GM12878 (cell line): Measurements from ENCODE around the gene DSC3. TPM values are rescaled to one million over a fixed set of nuclear protein-coding genes. Genes with fewer than 3 reads are reported as not detected.
"Not testable (repeated sequence)": the region's sequence is repeated elsewhere in the genome, so short reads cannot be mapped to it uniquely, and the experiment has no call there.

Source experiments
- ATAC-seq: fragments of 200-7000 bp; cut with Tn5 transposase; 3 replicates; pipeline ENCODE4 v1.9.1; 2020; ENCODE audit warnings: mild to moderate bottlenecking, moderate library complexity
- BruUV-seq: library from RNA; stranded (reverse); fragments of 400-500 nt; replicated peaks from 2 replicates; lab custom pipeline; 2021; lab: Mats Ljungman, UMichigan
- CTCF ChIA-PET: fragments of 300-600 bp; sonication (Branson Sonifier 250); formaldehyde crosslinking; extraction: SDS; loops from one replicate; lab custom pipeline; 2021; ENCODE audit warnings: inconsistent platforms; lab: Yijun Ruan, JAX
- POLR2A ChIA-PET: fragments of 350-600 bp; formaldehyde crosslinking; extraction: SDS; loops from one replicate; lab custom pipeline; 2021; ENCODE audit warnings: inconsistent platforms; lab: Charles Lee
- RAD21 ChIA-PET: fragments of 300-600 bp; sonication (Branson Sonifier 250); formaldehyde crosslinking; loops from one replicate; lab custom pipeline; 2023; ENCODE audit warnings: antibody characterized with exemption; ENCODE audit not compliant: unreplicated experiment; lab: Charles Lee
- SMC1A ChIA-PET: fragments of 300-600 bp; sonication (Branson Sonifier 250); formaldehyde crosslinking; loops from one replicate; lab custom pipeline; 2023; ENCODE audit not compliant: unreplicated experiment, uncharacterized antibody; lab: Charles Lee
- DNase-seq: peaks from one replicate; pipeline ENCODE4 v3.0.0-alpha.2; 2011; ENCODE audit warnings: low read depth, low spot score
- FAIRE-seq: peaks from 3 replicates; lab custom pipeline; 2011; peaks lifted over from hg19 to GRCh38; lab: Jason Lieb, UNC
- H2AFZ ChIP-seq: 2 replicates; pipeline ENCODE4 v1.6.0; 2011; ENCODE audit warnings: low read depth, low read length, control low read depth; ENCODE audit not compliant: control insufficient read depth
- H3K27ac ChIP-seq: 2 replicates; pipeline ENCODE4 v1.5.1; 2011; ENCODE audit warnings: control low read depth; ENCODE audit not compliant: control insufficient read depth, insufficient read depth
- H3K27me3 ChIP-seq, 2 experiments: replicated peaks in 1 of 2; 2 replicates each; pipeline versions ENCODE4 v1.6.0 to v1.6.1; 2011; ENCODE audit warnings: low read length in 1 of 2; ENCODE audit not compliant: control insufficient read depth in 2 of 2, insufficient read depth in 2 of 2
- H3K36me3 ChIP-seq, 2 experiments: 2 replicates each; pipeline ENCODE4 v1.5.1; 2011; ENCODE audit warnings: low read length in 1 of 2; ENCODE audit not compliant: control insufficient read depth in 2 of 2, insufficient read depth in 2 of 2
- H3K4me1 ChIP-seq: 2 replicates; pipeline ENCODE4 v1.6.1; 2011; ENCODE audit warnings: mild to moderate bottlenecking, low read length, moderate library complexity, mixed read lengths; ENCODE audit not compliant: control insufficient read depth, insufficient read depth
- H3K4me2 ChIP-seq: 2 replicates; pipeline ENCODE4 v1.6.0; 2011; ENCODE audit warnings: control low read depth; ENCODE audit not compliant: control insufficient read depth, insufficient read depth
- H3K4me3 ChIP-seq: fragments of 200-600 bp; sonication (generic); 2 replicates; pipeline ENCODE4 v1.5.1; 2016
- H3K79me2 ChIP-seq: 2 replicates; pipeline ENCODE4 v1.6.0; 2011; ENCODE audit warnings: low read length; ENCODE audit not compliant: control insufficient read depth, insufficient read depth
- H3K9ac ChIP-seq: 2 replicates; pipeline ENCODE4 v1.8.0; 2011; ENCODE audit warnings: low read length, control low read depth, mixed read lengths; ENCODE audit not compliant: control insufficient read depth, insufficient read depth
- H3K9me3 ChIP-seq: replicated peaks from 3 replicates; pipeline ENCODE4 v1.5.1; 2011; ENCODE audit warnings: mild to moderate bottlenecking, low read length; ENCODE audit not compliant: control insufficient read depth, insufficient read depth
- H4K20me1 ChIP-seq: 2 replicates; pipeline ENCODE4 v1.6.0; 2011; ENCODE audit not compliant: control insufficient read depth, insufficient read depth
- BACH1 ChIP-seq: fragments of 450-650 bp; IDR thresholded peaks from 2 replicates; pipeline ENCODE4 v1.6.1; 2017; ENCODE audit warnings: mild to moderate bottlenecking, borderline replicate concordance
- BCLAF1 ChIP-seq: fragments of 450-650 bp; IDR thresholded peaks from 2 replicates; pipeline ENCODE4 v1.6.1; 2017; ENCODE audit warnings: antibody characterized with exemption, mild to moderate bottlenecking, moderate library complexity
- CTCF ChIP-seq, 3 experiments: IDR thresholded peaks in 2 of 3; conservative IDR thresholded peaks in 1 of 3; 2 replicates each; pipeline ENCODE4 v1.5.1; 2011; ENCODE audit warnings: low read depth in 3 of 3, low read length in 3 of 3, mild to moderate bottlenecking in 3 of 3, control low read depth in 2 of 3, moderate library complexity in 2 of 3, inconsistent platforms in 1 of 3, mixed read lengths in 1 of 3; ENCODE audit not compliant: control insufficient read depth in 2 of 3, insufficient read depth in 1 of 3; ENCODE audit errors: extremely low read depth in 1 of 3
- GATAD2B ChIP-seq: fragments of 450-650 bp; conservative IDR thresholded peaks from 2 replicates; pipeline ENCODE4 v1.6.1; 2017; ENCODE audit warnings: low read depth, mild to moderate bottlenecking, moderate library complexity
- MEF2B ChIP-seq: fragments of 450-650 bp; IDR thresholded peaks from 2 replicates; pipeline ENCODE4 v1.6.1; 2018; ENCODE audit warnings: mild to moderate bottlenecking, moderate library complexity; ENCODE audit not compliant: partially characterized antibody, poor library complexity, severe bottlenecking
- NR2C2 ChIP-seq: IDR thresholded peaks from 2 replicates; pipeline ENCODE4 v1.6.1; 2011; ENCODE audit warnings: borderline replicate concordance, low read depth; ENCODE audit not compliant: control insufficient read depth, insufficient read length
- POLR2AphosphoS5 ChIP-seq: IDR thresholded peaks from 2 replicates; pipeline ENCODE4 v1.6.1; 2011; ENCODE audit warnings: mild to moderate bottlenecking, low read length, inconsistent platforms
- SP1 ChIP-seq: IDR thresholded peaks from one replicate; pipeline ENCODE4 v1.6.1; 2011; ENCODE audit warnings: low read depth, low read length
- SREBF2 ChIP-seq: IDR thresholded peaks from 2 replicates; pipeline ENCODE4 v1.6.1; 2012; ENCODE audit warnings: mild to moderate bottlenecking, low read length
- TBL1XR1 ChIP-seq: IDR thresholded peaks from 2 replicates; pipeline ENCODE4 v1.6.1; 2012; ENCODE audit warnings: low read depth, low read length, improper control_type of control experiment
- ZSCAN29 ChIP-seq: fragments of 450-650 bp; IDR thresholded peaks from 2 replicates; pipeline ENCODE4 v1.6.1; 2017; ENCODE audit warnings: mild to moderate bottlenecking, moderate library complexity
- WGBS: methylation state at CpG from one replicate; pipeline ENCODE4 v1.1.6; 2016; ENCODE audit warnings: low lambda C conversion rate; ENCODE audit not compliant: insufficient replicate concordance, insufficient coverage; ENCODE audit errors: missing lambda C conversion rate; 5-methylcytosine and 5-hydroxymethylcytosine counted together
- in situ Hi-C: fragments of 300-500 bp; cut with MboI; formaldehyde crosslinking; loops from 9 replicates; pipeline ENCODE4 v1.14.3; 2018; ENCODE audit warnings: mixed read lengths
- intact Hi-C: fragments of 100-400 bp; cut with micrococcal nuclease; formaldehyde crosslinking; loops from one replicate; pipeline ENCODE4 v1.14.2; 2022; ENCODE audit not compliant: unreplicated experiment
- polyA plus RNA-seq, 11 experiments: library from polyadenylated mRNA; depleted of rRNA in 4 of 11; unstranded in 6 of 11; stranded (reverse) in 5 of 11; fragments of >200 nt; fragmentation: Nextera tagmentation in 4 of 11; fragmentation: Illumina TruSeq in 1 of 11; extraction: Ambion mirVana in 4 of 11; extraction: Trizol in 1 of 11; gene quantifications; 1 replicate in 1 of 11; 2 replicates in 10 of 11; pipeline versions ENCODE4 v1.2.1 to v1.2.3, GENCODE V29; 2011 to 2016; ENCODE audit warnings: inconsistent platforms in 2 of 11, missing spikeins in 2 of 11, low read depth in 1 of 11
- total RNA-seq, 4 experiments: library from RNA; depleted of rRNA in 3 of 4; stranded (reverse); fragments of >200 nt in 3 of 4; fragmentation: Illumina TruSeq in 1 of 4; extraction: Trizol in 1 of 4; gene quantifications; 2 replicates each; pipeline versions ENCODE4 v1.2.1 to v1.2.3, GENCODE V29; 2013 to 2021

The DSC3 gene
- total and polyA plus RNA-seq, 10 of the 15 experiments (the other 5 are each of a cell fraction or from before 2014, with no cell fraction given), result 0.01 to 2.9 (median 1.6) TPM

- H3K27me3 ChIP-seq, FAIRE-seq, H3K4me2 ChIP-seq, POLR2A ChIA-PET, H3K4me3 ChIP-seq, SMC1A ChIA-PET, ATAC-seq, H3K36me3 ChIP-seq, RAD21 ChIA-PET, BruUV-seq, H2AFZ ChIP-seq, in situ Hi-C loops, H3K27ac ChIP-seq, H3K4me1 ChIP-seq, H3K9me3 ChIP-seq, DNase-seq, H4K20me1 ChIP-seq, H3K9ac ChIP-seq, H3K79me2 ChIP-seq: not testable (repeated sequence)
- WGBS, result 26% methylated on average over 4 of the region's 4 CpGs
- CTCF ChIA-PET, result interaction anchor here (1.3 kb wide), 1 partner anchor 9 kb away, joined by 6 read pairs; no protein-coding TSS in a partner anchor
- intact Hi-C loops, result loop anchor here (10.0 kb wide), 3 partner anchors 427 to 747 kb away; no protein-coding TSS in a partner anchor
These were observed 64.5 kb downstream of the DSC3 start for GRCh38 chr18:30978091-30978490.

- in situ Hi-C loops (no loop called here), intact Hi-C loops (loop anchor here (2.0 to 10.0 kb wide), 4 partner anchors 433 to 1097 kb away; no protein-coding TSS in a partner anchor)
- no TSS peak for BruUV-seq
- no peak for DNase-seq
- Histone ChIP-seq H4K20me1 (no peaks in the 10 kb centered on the region), H3K4me2 (no peak overlapping the region), H2AFZ (no peak overlapping the region), H3K27ac (no peak overlapping the region), H3K36me3 (no peaks in the 10 kb centered on the region), H3K79me2 (no peaks in the 10 kb centered on the region), H3K27me3 (no peaks in the 10 kb centered on the region; a peak in 1 of 4 replicates), H3K4me1 (no peaks in the 10 kb centered on the region), H3K4me3 (no peak overlapping the region), H3K9me3 (no peaks in the 10 kb centered on the region), H3K9ac (no peak overlapping the region)
- ChIA-PET POLR2A (interaction anchor here (0.9 kb wide), 1 partner anchor 18 kb away, joined by 3 read pairs; no protein-coding TSS in a partner anchor), RAD21 (interaction anchor here (1.0 to 2.2 kb wide), 2 partner anchors 9 to 1096 kb away, joined by 3 to 9 read pairs; no protein-coding TSS in a partner anchor), CTCF (interaction anchor here (0.9 to 3.4 kb wide), 11 partner anchors 10 to 1097 kb away, joined by 3 to 23 read pairs (median 3); no protein-coding TSS in a partner anchor), SMC1A (interaction anchor here (1.0 to 1.7 kb wide), 5 partner anchors 9 to 1097 kb away, joined by 3 to 9 read pairs (median 3); no protein-coding TSS in a partner anchor)
- 0% methylated on average over 1 of the region's 1 CpG for whole genome bisulfite sequencing
- no peak for FAIRE-seq
- peak; percentile 80 for ATAC-seq
- TF ChIP-seq ZSCAN29, result no peak
- TF ChIP-seq BCLAF1, result no peak
- TF ChIP-seq TBL1XR1, result no peak
- TF ChIP-seq MEF2B, result no peak
- no peak for TF ChIP-seq SREBF2
- no peak for TF ChIP-seq GATAD2B
- peak; percentile 21 to 49 (median 41); a peak in 4 of 6 replicates for TF ChIP-seq CTCF (IDR thresholded peaks at IDR 0.05 in 2 of 3, conservative IDR thresholded peaks at IDR 0.05 in 1 of 3; ENCODE audit: control insufficient read depth in 2 of 3, extremely low read depth in 1 of 3, insufficient read depth in 1 of 3, low read depth in 3 of 3, low read length in 3 of 3)
- no peak for TF ChIP-seq BACH1
- no peak for TF ChIP-seq SP1
- TF ChIP-seq NR2C2, result no peak
- TF ChIP-seq POLR2AphosphoS5, result no peak
These were observed 71.1 kb downstream of the DSC3 start for GRCh38 chr18:30971338-30971956.
